Activated T-cell treated with anti-CD3 and anti-CD28 coated beads for 48 hours (primary cell): Measurements from ENCODE around the gene VPS54.

Experiments used
- DNase-seq: peaks from one replicate; pipeline ENCODE4 v3.0.0-alpha.2; 2020; ENCODE audit warnings: low read depth

VPS54 gene

GRCh38 chr2:63845866-63846265 lies 173.4 kb downstream of the VPS54 start:
- no peak for DNase-seq

DNA sequence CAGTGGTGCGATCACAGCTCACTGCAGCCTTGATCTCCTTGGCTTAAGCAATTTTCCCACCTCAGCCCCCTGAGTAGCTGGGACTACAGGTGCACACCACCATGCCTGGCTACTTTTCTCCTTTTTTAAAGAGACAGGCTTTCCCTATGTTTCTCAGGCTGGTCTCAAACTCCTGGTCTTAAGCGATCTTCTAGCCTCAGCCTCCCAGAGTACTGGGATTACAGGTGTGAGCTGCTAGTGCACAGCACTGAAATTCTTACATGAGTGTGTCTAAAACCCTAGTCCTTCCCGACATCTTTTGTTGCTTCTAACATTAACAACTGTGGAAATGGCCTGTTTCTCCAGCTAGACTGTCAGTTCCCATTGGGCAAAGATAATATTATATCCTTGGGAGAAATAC lies 174.6 kb downstream of the VPS54 start:
- no peak for DNase-seq

GRCh38 chr2:63843791-63844190 lies 175.4 kb downstream of the VPS54 start:
- no peak for DNase-seq

GRCh38 chr2:63843093-63843492 lies 176.1 kb downstream of the VPS54 start:
- DNase-seq: no peak

DNA sequence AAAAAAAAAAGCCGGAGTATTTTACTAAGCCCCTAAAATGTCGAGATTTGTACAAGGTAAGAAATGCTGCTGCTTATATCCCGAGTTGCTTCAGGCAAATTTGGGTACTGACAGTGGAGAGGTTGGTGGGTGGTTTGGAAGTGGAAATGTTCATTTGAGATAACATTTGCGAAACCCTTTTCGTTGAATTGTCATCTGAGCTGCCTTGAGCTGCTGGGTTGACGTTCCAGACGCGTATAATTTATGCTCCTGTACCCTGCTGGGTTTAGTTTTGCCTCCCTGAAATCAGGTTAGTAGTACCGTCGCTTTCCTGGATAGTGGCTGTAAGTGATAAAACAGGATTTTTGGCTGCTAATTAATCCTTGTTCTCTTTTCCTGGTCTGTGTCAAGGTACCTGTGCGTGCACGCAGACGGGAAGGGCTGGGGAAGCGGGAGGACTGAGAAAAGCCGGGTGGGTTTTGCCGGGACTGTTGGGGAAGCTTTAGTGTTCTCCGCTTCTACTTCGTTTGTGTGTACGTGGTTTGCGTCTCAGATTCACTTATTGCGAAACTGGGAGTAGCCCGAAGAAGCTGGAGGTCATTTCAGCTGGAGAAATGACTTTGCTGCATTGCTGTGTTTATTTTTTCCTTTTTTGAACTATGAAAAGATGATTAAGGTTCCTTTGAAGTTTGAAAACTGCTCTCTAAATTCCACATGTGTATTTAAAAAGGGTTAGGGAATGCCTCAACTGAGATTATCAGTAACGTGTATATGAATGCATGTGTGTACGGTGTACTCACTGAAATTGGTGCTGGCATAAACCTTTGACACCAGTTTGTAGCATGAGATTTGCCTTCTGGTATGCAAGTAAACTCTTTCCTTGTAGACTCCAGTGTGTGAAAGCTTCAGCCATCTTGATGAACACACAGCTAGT lies 176.8 kb downstream of the VPS54 start:
- DNase-seq: no peak
